Keratinocyte (primary cell): ENCODE measurements around the gene NDUFS8. TPM values are rescaled to one million over a fixed set of nuclear protein-coding genes. Genes with fewer than 3 reads are reported as not detected.
"Not testable (repeated sequence)": the region's sequence is repeated elsewhere in the genome, so short reads cannot be mapped to it uniquely, and the experiment has no call there.

Source experiments
- DNase-seq: peaks from one replicate; pipeline ENCODE4 v3.0.0-alpha.2; 2011; ENCODE audit warnings: low read depth, missing footprints, low spot score
- FAIRE-seq: peaks from 2 replicates; lab custom pipeline; 2011; peaks lifted over from hg19 to GRCh38; lab: Jason Lieb, UNC
- H2AFZ ChIP-seq: 2 replicates; pipeline ENCODE4 v1.6.0; 2012; ENCODE audit warnings: low read length, control low read depth, inconsistent platforms; ENCODE audit not compliant: control insufficient read depth
- H3K27ac ChIP-seq: 2 replicates; pipeline ENCODE4 v1.5.1; 2011; ENCODE audit warnings: low read length; ENCODE audit not compliant: control insufficient read depth, insufficient read depth
- H3K27me3 ChIP-seq: 3 replicates; pipeline ENCODE4 v1.6.0; 2011; ENCODE audit warnings: low read length; ENCODE audit not compliant: control insufficient read depth, insufficient read depth; ENCODE audit errors: extremely low read depth
- H3K36me3 ChIP-seq, 2 experiments: 2 replicates in 1 of 2; 3 replicates in 1 of 2; pipeline ENCODE4 v1.5.1; 2011; ENCODE audit warnings: low read length in 2 of 2, mild to moderate bottlenecking in 1 of 2; ENCODE audit not compliant: control insufficient read depth in 2 of 2, insufficient read depth in 2 of 2; ENCODE audit errors: extremely low read depth in 1 of 2
- H3K4me1 ChIP-seq: 3 replicates; pipeline ENCODE4 v1.5.1; 2011; ENCODE audit warnings: low read length; ENCODE audit not compliant: control insufficient read depth, insufficient read depth; ENCODE audit errors: extremely low read depth
- H3K4me2 ChIP-seq: 3 replicates; pipeline ENCODE4 v1.6.0; 2011; ENCODE audit warnings: low read depth, low read length; ENCODE audit not compliant: control insufficient read depth, insufficient read depth; ENCODE audit errors: extremely low read depth
- H3K4me3 ChIP-seq, 3 experiments: fragments of 200-600 bp in 1 of 3; sonication (generic) in 1 of 3; 2 replicates in 2 of 3; 3 replicates in 1 of 3; pipeline ENCODE4 v1.5.1; 2011 to 2016; ENCODE audit warnings: low read length in 3 of 3, mild to moderate bottlenecking in 3 of 3, control low read depth in 2 of 3, inconsistent platforms in 1 of 3, low read depth in 1 of 3, mixed read lengths in 1 of 3, mixed run types in 1 of 3, moderate library complexity in 1 of 3; ENCODE audit not compliant: control insufficient read depth in 2 of 3, insufficient read depth in 2 of 3; ENCODE audit errors: extremely low read depth in 1 of 3
- H3K79me2 ChIP-seq: 2 replicates; pipeline ENCODE4 v1.6.0; 2012; ENCODE audit warnings: low read length; ENCODE audit not compliant: control insufficient read depth, insufficient read depth
- H3K9ac ChIP-seq: 3 replicates; pipeline ENCODE4 v1.6.0; 2011; ENCODE audit warnings: low read length; ENCODE audit not compliant: control insufficient read depth, insufficient read depth; ENCODE audit errors: extremely low read depth
- H3K9me1 ChIP-seq: 3 replicates; pipeline ENCODE4 v1.6.0; 2011; ENCODE audit warnings: low read length; ENCODE audit not compliant: control insufficient read depth, insufficient read depth; ENCODE audit errors: extremely low read depth
- H3K9me3 ChIP-seq: 2 replicates; pipeline ENCODE4 v1.5.1; 2012; ENCODE audit warnings: low read depth, low read length; ENCODE audit not compliant: control insufficient read depth
- H4K20me1 ChIP-seq: 3 replicates; pipeline ENCODE4 v1.6.0; 2011; ENCODE audit warnings: low read length; ENCODE audit not compliant: control insufficient read depth, insufficient read depth; ENCODE audit errors: extremely low read depth
- CTCF ChIP-seq, 3 experiments: IDR thresholded peaks in 1 of 3; conservative IDR thresholded peaks in 1 of 3; optimal IDR thresholded peaks in 1 of 3; 2 replicates in 2 of 3; 3 replicates in 1 of 3; pipeline versions ENCODE3 to v1.5.1; 2011; ENCODE audit warnings: low read length in 3 of 3, mild to moderate bottlenecking in 3 of 3, moderate library complexity in 2 of 3, control low read depth in 1 of 3, inconsistent platforms in 1 of 3; ENCODE audit not compliant: insufficient read depth in 2 of 3; ENCODE audit errors: extremely low read depth in 1 of 3
- dilution Hi-C: fragments of 300-500 bp; cut with MboI; formaldehyde crosslinking; loops from one replicate; pipeline ENCODE4 v1.7.0; 2020; ENCODE audit warnings: low sequenced_read_pairs; ENCODE audit not compliant: extremely low pct_ligation_motif_present
- polyA plus RNA-seq, 5 experiments: library from polyadenylated mRNA; depleted of rRNA in 3 of 5; stranded (reverse) in 3 of 5; stranded (forward) in 1 of 5; unstranded in 1 of 5; fragments of >200 nt; gene quantifications; 1 replicate in 1 of 5; 2 replicates in 3 of 5; 3 replicates in 1 of 5; pipeline versions ENCODE4 v1.2.1 to v1.2.3, GENCODE V29; 2011 to 2012; ENCODE audit warnings: missing spikeins in 2 of 5, low read depth in 1 of 5, low replicate concordance in 1 of 5

Gene NDUFS8
- polyA plus RNA-seq, 1 donor (not counting 4 experiments of a cell fraction or from before 2014, with no cell fraction given), result 51.7 TPM

- TF ChIP-seq CTCF (optimal IDR thresholded peaks at IDR 0.05 in 1 of 3, IDR thresholded peaks at IDR 0.05 in 1 of 3, conservative IDR thresholded peaks at IDR 0.05 in 1 of 3; ENCODE audit: extremely low read depth in 1 of 3, insufficient read depth in 2 of 3, low read length in 3 of 3), result peak; percentile 16 to 71 (median 30)
- FAIRE-seq, dilution Hi-C loops, H3K27me3 ChIP-seq, H2AFZ ChIP-seq, H3K36me3 ChIP-seq, H3K4me2 ChIP-seq, H3K9ac ChIP-seq, H3K27ac ChIP-seq, H3K4me1 ChIP-seq, H3K9me1 ChIP-seq, H3K79me2 ChIP-seq, H3K4me3 ChIP-seq, DNase-seq, H3K9me3 ChIP-seq, H4K20me1 ChIP-seq: not testable (repeated sequence)
These were observed 36.7 kb upstream of the NDUFS8 start for GRCh38 chr11:67993821-67994220.

- DNase-seq, H3K9ac ChIP-seq, H3K9me3 ChIP-seq, H3K4me2 ChIP-seq, H3K9me1 ChIP-seq, H3K36me3 ChIP-seq, H2AFZ ChIP-seq, H3K79me2 ChIP-seq, dilution Hi-C loops, H3K4me1 ChIP-seq, H3K27ac ChIP-seq, H3K4me3 ChIP-seq, FAIRE-seq, H3K27me3 ChIP-seq, H4K20me1 ChIP-seq: not testable (repeated sequence)
These were observed 36.1 kb upstream of the NDUFS8 start for GRCh38 chr11:67994387-67994786.

GRCh38 chr11:67995129-67995528 lies 35.4 kb upstream of the NDUFS8 start:
- dilution Hi-C loops, H3K9me1 ChIP-seq, H2AFZ ChIP-seq, H3K79me2 ChIP-seq, FAIRE-seq, DNase-seq, H3K27ac ChIP-seq, H3K4me2 ChIP-seq, H3K27me3 ChIP-seq, H3K9me3 ChIP-seq, H3K4me3 ChIP-seq, H3K9ac ChIP-seq, H3K4me1 ChIP-seq, H3K36me3 ChIP-seq, H4K20me1 ChIP-seq: not testable (repeated sequence)

DNA sequence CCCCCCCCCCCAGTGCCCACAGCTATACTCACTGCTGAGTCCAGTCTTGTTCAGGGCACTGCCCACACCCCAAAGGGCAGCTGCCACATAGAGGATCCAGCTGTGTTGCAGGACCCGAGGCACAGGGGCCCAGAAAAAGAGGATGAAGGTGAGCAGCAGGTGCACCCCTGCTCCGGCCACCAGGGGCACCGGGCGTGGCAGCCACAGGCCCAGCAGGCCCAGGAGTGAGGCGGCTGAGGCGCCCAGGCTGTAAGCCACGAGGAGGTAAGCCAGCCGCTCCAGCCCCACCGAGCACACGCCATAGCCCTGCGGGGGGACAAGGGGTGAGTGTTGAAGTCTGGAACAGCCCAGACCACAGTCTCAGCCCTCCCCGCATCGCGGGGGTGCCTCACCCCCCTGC lies 34.9 kb upstream of the NDUFS8 start:
- H3K36me3 ChIP-seq, H3K9me3 ChIP-seq, H3K27me3 ChIP-seq, H3K9me1 ChIP-seq, H3K79me2 ChIP-seq, H3K4me2 ChIP-seq, dilution Hi-C loops, H4K20me1 ChIP-seq, H3K4me3 ChIP-seq, H3K9ac ChIP-seq, H2AFZ ChIP-seq, FAIRE-seq, H3K27ac ChIP-seq, DNase-seq, H3K4me1 ChIP-seq: not testable (repeated sequence)
